GM12878 (cell line): ENCODE data around the gene HOPX. TPM values are rescaled to one million over a fixed set of nuclear protein-coding genes. Genes with fewer than 3 reads are reported as not detected.

ENCODE experiments used
- EED ChIP-seq: sonication (generic); IDR thresholded peaks from 2 replicates; pipeline ENCODE4 v1.6.1; 2016; ENCODE audit warnings: antibody characterized with exemption, low read depth
- FOXK2 ChIP-seq: fragments of 450-650 bp; IDR thresholded peaks from 2 replicates; pipeline ENCODE4 v1.6.1; 2017; ENCODE audit warnings: mild to moderate bottlenecking, moderate library complexity
- HDGF ChIP-seq: fragments of 450-650 bp; IDR thresholded peaks from 2 replicates; pipeline ENCODE4 v1.6.1; 2016; ENCODE audit warnings: antibody characterized with exemption
- NR2C1 ChIP-seq: fragments of 450-650 bp; IDR thresholded peaks from 2 replicates; pipeline ENCODE4 v1.6.1; 2017; ENCODE audit warnings: antibody characterized with exemption, mild to moderate bottlenecking, moderate library complexity
- PML ChIP-seq: IDR thresholded peaks from 2 replicates; pipeline ENCODE4 v1.6.1; 2012; ENCODE audit warnings: low read length, inconsistent platforms
- RUNX3 ChIP-seq: IDR thresholded peaks from 2 replicates; pipeline ENCODE4 v1.6.1; 2012; ENCODE audit warnings: low read length, inconsistent platforms
- polyA plus RNA-seq, 11 experiments: library from polyadenylated mRNA; depleted of rRNA in 4 of 11; unstranded in 6 of 11; stranded (reverse) in 5 of 11; fragments of >200 nt; fragmentation: Nextera tagmentation in 4 of 11; fragmentation: Illumina TruSeq in 1 of 11; extraction: Ambion mirVana in 4 of 11; extraction: Trizol in 1 of 11; gene quantifications; 1 replicate in 1 of 11; 2 replicates in 10 of 11; pipeline versions ENCODE4 v1.2.1 to v1.2.3, GENCODE V29; 2011 to 2016; ENCODE audit warnings: inconsistent platforms in 2 of 11, missing spikeins in 2 of 11, low read depth in 1 of 11
- total RNA-seq, 4 experiments: library from RNA; depleted of rRNA in 3 of 4; stranded (reverse); fragments of >200 nt in 3 of 4; fragmentation: Illumina TruSeq in 1 of 4; extraction: Trizol in 1 of 4; gene quantifications; 2 replicates each; pipeline versions ENCODE4 v1.2.1 to v1.2.3, GENCODE V29; 2013 to 2021
- TF ChIP-seq, protein P1 (sequence below): fragments of 450-650 bp; IDR thresholded peaks from 2 replicates; pipeline ENCODE4 v1.6.1; 2016; ENCODE audit warnings: mild to moderate bottlenecking
- TF ChIP-seq, protein P2 (sequence below): IDR thresholded peaks from 2 replicates; pipeline ENCODE4 v1.6.1; 2012; ENCODE audit warnings: improper control_type of control experiment, low read depth, low read length; ENCODE audit not compliant: insufficient replicate concordance
- TF ChIP-seq, protein P3 (sequence below): IDR thresholded peaks from 2 replicates; pipeline ENCODE4 v1.6.1; 2011; ENCODE audit warnings: mild to moderate bottlenecking, low read depth, low read length, moderate library complexity; ENCODE audit not compliant: insufficient replicate concordance

HOPX gene
- total and polyA plus RNA-seq, 10 of the 15 experiments (the other 5 are each of a cell fraction or from before 2014, with no cell fraction given): 0.11 to 0.40 (median 0.23) TPM; not detected in 4

DNA sequence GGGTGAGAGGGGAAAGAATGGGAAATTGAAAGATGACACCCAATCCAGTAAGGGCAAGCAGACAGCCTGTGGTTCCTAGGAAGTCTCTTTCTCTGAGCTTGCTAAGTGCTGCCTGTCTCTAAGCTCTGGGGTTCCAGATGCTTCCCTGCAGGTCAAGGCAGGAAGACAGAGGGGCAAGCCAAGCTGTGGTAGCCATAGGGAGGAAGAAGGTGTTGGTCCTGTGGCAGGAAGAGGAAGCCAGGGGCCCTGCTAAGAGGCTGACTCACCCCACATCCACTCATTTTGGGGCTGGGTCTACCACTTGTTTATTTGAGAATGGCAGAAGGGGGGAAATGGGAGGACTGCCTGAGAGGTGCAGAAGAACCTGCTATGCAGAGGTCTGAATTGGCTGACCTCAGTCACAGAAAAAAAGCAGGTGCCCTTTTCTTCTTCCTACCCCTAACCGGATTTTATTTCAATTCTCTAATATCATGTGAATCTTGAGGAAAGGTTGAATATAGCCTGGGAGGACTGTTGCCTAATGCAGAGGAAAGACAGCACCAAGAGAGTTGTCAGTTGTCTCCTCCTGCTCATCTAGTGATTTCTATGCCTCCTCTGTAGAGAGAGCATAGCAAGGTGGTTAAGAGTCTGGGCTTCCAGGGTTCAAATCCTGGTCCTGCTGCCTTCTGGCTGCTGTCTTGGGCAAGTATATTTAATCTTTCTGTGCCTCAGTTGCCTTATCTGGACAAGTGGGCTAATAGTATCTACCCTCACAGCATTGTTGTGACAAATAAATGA is 27.4 kb downstream of the HOPX start (continued):
- TF ChIP-seq, protein P1, sequence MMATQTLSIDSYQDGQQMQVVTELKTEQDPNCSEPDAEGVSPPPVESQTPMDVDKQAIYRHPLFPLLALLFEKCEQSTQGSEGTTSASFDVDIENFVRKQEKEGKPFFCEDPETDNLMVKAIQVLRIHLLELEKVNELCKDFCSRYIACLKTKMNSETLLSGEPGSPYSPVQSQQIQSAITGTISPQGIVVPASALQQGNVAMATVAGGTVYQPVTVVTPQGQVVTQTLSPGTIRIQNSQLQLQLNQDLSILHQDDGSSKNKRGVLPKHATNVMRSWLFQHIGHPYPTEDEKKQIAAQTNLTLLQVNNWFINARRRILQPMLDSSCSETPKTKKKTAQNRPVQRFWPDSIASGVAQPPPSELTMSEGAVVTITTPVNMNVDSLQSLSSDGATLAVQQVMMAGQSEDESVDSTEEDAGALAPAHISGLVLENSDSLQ: no peak
- TF ChIP-seq, protein P2, sequence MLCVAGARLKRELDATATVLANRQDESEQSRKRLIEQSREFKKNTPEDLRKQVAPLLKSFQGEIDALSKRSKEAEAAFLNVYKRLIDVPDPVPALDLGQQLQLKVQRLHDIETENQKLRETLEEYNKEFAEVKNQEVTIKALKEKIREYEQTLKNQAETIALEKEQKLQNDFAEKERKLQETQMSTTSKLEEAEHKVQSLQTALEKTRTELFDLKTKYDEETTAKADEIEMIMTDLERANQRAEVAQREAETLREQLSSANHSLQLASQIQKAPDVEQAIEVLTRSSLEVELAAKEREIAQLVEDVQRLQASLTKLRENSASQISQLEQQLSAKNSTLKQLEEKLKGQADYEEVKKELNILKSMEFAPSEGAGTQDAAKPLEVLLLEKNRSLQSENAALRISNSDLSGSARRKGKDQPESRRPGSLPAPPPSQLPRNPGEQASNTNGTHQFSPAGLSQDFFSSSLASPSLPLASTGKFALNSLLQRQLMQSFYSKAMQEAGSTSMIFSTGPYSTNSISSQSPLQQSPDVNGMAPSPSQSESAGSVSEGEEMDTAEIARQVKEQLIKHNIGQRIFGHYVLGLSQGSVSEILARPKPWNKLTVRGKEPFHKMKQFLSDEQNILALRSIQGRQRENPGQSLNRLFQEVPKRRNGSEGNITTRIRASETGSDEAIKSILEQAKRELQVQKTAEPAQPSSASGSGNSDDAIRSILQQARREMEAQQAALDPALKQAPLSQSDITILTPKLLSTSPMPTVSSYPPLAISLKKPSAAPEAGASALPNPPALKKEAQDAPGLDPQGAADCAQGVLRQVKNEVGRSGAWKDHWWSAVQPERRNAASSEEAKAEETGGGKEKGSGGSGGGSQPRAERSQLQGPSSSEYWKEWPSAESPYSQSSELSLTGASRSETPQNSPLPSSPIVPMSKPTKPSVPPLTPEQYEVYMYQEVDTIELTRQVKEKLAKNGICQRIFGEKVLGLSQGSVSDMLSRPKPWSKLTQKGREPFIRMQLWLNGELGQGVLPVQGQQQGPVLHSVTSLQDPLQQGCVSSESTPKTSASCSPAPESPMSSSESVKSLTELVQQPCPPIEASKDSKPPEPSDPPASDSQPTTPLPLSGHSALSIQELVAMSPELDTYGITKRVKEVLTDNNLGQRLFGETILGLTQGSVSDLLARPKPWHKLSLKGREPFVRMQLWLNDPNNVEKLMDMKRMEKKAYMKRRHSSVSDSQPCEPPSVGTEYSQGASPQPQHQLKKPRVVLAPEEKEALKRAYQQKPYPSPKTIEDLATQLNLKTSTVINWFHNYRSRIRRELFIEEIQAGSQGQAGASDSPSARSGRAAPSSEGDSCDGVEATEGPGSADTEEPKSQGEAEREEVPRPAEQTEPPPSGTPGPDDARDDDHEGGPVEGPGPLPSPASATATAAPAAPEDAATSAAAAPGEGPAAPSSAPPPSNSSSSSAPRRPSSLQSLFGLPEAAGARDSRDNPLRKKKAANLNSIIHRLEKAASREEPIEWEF: no peak
- TF ChIP-seq, protein P3, sequence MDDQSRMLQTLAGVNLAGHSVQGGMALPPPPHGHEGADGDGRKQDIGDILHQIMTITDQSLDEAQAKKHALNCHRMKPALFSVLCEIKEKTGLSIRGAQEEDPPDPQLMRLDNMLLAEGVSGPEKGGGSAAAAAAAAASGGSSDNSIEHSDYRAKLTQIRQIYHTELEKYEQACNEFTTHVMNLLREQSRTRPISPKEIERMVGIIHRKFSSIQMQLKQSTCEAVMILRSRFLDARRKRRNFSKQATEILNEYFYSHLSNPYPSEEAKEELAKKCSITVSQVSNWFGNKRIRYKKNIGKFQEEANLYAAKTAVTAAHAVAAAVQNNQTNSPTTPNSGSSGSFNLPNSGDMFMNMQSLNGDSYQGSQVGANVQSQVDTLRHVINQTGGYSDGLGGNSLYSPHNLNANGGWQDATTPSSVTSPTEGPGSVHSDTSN: no peak
- no peak for TF ChIP-seq NR2C1
- no peak for TF ChIP-seq FOXK2
- no peak for TF ChIP-seq RUNX3
- no peak for TF ChIP-seq HDGF
- TF ChIP-seq EED: no peak
- no peak for TF ChIP-seq PML
